IPS DF 4.7 (cell line): ENCODE results near the gene DHRS3.

Experiments used
- DNase-seq: peaks from one replicate; pipeline ENCODE4 v3.0.0-alpha.2; 2013; ENCODE audit warnings: low spot score; ENCODE audit errors: extremely low read depth

The DHRS3 gene

DNA sequence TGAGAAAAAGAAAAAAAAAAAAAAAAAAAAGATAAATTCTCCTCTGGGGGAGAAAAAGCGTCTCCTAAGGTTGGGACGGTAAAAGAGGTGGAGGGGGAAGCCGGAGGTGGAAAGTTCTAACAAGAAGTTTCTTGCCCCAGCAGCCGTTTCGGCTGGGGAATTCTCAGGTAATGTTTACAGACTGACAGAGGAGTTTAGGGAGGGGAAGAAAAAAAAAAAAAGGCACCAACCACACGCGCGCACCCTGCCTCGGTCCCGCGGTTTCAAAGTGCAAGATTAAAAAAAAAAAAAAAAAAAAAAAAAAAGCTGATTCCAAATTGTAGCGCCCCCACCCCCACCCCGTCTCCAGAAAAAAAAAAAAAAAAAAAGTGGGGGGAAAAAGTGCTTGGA is 504 bp downstream of the DHRS3 start:
- no peak for DNase-seq

DNA sequence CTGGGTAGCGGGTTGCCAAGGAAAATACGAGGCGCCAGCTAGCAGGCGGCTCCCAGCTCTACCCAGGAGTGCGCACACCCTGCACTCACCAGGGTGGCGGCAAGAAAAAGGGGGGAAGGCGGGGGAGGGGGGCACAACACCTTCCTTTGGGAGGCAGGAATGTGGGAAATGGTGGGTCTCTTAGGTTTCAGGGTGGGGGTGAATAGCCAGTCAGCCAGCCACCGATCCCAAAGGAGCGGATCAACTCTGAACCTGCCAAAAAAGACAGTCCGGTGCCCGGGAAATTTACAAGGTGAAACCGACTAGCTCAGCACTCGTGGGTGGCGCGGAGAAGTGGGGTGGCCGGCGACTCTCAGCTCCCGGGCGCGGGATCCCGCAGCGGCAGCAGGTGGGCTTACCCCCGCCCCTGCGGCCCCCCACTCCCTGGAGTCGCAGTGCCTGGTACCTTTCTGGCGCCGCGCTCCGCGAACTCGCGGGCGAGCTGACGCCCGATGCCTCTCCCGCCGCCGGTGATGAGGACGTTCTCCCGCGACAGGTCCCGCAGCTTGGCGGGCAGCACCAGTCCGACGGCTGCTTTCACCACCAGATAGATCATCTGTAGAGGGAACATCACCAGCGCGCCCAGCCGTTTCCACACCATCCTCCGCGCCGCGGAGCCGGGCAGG is 1.2 kb downstream of the DHRS3 start:
- DNase-seq = no peak

DNA sequence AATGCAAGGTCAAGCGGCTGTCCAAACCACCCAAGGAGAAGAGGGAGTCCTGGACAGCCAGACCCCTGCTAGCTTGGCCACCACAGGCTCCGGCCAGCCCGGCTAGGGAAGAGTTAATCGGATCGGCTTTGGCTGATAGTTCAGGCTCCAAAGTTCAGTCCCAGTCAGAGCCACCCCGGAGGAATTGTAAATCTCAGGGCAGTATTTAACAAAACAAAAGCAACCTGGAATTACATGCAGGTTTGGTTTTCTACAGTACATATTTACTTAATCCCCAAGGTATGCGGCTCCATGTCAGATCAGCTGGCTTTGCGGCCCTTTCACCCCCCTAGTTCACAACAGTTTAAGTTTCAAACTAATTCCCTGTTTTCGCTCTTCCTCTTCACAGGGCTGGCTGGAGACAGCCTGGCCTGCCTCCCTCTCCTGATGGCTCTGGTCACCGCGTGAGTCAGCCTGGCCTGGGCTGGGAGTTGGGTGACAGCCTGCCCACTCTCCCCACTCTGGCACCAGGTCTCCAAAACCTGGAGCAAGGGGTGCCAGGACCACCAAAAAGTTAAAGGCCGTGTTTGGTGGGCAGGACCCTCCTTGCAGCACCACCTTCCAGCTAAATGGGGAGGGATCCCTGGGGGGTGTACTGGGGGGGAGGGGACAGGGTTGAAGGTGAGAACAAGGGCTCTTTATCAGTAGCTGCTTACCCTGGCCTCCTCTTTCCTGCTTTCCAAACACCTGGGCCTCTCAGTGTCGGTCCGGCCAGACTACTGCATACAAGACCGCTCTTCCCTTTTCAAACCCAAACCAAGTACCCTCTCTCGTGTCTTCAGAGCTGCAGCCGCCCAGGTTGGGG is 1.9 kb downstream of the DHRS3 start:
- DNase-seq = no peak

DNA sequence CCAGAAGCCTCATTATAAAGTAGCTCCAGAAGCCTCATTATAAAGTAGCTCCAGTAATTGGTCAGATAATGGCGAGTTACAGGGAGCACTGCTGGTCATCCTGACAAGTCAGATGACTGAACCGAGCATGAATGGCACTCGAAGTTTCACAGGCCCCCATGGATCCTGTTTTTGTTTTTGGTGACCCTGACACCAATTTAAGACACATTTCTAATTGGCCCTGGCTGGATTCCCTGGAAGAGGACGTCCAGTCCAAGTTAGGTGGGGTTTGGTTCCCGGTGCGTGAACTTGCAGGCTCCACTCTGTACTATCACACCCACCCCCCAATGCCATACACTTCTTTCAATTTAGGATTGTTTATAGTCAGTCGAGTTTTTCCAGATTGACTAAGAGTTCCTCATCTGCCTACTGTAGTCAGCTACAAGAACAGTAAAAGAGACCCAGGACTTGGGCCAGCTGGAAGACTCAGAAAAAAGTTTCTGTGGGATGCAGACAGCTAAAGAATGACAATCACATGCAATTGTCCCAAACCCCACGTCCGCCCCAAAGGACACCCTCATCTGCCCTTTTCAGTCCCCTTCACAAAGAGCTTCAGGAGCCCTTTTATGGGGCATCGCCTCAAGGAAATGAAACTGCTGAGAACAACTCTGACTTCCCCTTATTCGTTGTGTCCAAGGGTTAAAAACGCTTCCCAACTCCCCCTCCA is 2.7 kb downstream of the DHRS3 start:
- DNase-seq = no peak

DNA sequence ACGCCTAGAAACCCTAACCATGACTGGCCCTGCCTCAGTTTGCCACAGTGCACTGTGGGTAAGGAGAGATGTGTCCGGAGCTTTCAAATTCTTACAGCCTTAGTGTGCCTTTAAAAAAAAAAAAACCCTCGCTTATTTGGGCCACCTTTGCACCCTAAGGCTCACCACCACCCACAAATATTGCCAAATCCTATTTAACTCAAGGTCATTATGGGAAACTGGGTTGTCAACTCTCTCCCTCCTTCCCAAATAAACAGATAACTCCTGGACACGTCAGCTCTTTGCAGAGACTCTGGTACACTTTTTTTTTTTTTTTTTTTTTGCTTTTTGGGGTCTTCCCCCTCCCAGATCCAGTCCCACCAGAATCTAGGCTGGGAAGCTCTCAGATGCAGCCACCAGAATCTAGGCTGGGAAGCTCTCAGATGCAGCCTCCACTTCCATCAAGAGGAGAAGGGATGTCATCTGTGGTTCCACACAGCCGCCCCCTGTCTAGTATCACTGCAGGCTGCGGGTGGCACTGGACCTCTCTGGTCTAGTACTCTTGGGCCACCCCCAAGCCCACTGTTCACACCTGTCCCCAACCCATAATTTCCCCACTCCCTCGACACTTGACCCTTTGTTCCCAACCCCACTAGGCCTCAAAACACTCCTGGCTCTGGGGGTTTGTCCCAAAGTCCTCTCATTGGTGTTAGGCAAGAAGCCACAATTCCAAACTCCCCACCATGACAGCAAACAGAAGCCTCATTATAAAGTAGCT is 3.4 kb downstream of the DHRS3 start:
- DNase-seq = no peak

DNA sequence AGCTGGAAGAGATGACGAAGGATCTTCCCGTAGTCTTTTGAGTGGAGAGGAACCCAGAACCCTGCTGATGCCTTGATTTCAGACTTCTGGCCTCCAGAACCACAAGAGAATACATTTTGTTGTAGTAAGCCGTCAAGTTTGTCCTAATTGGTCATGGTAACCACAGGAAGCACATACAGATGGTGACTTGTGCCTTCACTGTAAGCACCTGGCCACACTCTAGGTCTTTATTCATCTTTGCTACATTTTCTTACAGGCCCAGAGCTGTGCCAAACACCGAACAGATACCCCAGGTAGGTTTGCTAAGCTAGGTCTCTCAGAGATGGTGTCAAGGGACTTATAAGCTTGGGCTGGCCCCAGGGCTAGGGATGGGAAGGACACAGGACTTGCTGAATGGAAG is 4.8 kb downstream of the DHRS3 start:
- DNase-seq = no peak

DNA sequence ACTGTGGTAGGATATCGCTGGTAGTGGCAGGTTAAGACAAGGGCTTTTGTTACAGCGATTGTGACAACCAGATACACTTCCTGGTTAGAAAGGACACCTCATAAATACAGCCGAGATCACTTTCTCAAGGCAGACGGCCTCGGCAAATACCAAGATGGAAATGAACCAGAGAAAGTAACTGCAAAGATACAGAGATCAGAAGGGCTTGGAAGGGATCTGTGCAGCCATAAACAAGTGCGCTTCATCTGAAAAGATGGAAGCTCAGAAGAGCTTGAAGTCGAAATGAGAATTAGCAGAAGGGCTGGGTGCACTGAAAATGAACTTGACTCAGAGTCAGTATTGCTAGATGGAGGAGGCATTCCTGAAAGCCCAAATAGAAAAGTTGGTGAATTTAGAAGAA is 7.1 kb downstream of the DHRS3 start:
- DNase-seq = no peak

DNA sequence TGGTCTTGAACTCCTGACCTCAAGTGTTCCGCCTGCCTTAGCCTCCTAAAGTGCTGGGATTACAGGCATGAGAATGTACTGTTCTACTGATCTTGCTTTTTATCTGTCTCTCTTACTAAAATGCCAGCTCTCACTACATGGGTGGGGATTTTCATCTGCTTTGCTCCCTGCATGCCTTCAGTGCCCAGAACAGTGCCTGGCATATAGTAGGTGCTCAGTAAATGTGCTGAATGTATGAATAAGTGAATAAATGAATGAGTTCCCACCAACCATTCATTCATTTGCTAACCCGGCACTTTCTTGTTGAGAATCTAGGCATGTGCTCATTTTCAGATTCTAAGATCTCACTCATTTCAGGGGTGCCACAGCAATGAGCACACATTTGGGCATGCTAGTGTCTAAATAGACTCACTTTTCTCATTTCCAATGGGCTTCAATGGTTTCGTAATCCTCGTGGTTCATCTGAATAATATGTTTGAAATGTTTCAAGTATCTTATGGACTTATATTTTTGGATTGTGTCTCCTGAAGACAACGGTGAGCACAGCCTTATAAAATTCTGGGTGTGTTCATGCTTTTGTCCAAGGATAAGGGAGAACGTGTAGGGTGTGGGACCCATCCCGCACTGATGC is 7.6 kb downstream of the DHRS3 start:
- DNase-seq = no peak

DNA sequence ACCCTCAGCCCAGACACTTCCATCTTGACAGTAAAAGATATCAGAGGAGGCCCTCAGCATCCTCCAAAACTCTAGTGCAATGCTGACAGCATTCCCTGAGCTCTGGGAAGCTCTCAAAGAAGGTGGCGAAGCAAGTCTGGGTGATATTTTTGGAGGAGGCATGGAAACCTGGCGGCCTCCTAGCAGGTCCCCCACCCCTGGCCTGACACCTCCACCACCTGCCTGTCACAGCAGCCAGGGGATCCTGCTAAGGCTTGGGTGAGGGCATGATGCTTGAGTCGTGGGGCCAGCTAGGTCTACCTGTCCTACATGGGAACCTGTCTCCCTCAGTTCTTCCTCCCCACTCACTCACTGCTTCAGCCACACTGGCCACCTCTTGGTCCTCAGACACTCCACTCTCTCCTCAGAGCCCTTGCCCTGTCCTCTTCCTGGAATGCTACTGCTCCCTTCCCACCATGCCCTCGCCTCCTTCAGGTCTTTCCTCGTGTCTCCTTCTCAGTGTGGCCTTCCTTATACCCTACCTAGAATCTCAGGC is 8.5 kb downstream of the DHRS3 start:
- no peak for DNase-seq

DNA sequence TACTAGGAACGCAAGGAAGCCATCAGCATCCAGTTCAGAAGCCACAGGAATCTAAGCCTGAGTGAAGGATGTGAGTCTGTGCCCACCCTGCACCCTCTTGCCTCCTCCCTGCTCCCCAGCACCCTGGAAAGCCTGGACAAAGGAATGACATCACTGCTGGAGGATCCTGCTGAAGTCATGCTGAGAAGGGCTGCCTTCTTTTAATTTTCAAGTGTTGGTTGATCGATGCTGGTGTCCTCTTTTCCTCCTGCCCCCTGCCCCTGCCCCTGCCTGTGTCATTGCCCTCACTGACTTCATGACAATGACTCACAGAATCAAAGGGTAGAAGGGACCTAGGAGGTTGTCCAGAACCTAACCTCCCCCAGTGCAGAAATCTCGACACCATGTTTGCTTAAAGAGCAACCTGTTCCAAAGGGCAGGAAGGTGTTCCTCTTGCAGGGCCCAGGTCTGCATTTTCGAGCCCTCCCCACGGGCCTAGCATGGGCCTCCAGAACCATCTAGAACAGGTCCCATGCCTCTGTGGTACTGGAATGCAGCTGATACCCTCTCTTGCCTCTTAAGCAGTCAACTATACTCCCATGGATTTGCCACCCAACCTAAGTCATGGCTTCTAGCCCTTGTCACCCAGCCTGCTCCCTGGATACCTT is 9.6 kb downstream of the DHRS3 start:
- DNase-seq = no peak

DNA sequence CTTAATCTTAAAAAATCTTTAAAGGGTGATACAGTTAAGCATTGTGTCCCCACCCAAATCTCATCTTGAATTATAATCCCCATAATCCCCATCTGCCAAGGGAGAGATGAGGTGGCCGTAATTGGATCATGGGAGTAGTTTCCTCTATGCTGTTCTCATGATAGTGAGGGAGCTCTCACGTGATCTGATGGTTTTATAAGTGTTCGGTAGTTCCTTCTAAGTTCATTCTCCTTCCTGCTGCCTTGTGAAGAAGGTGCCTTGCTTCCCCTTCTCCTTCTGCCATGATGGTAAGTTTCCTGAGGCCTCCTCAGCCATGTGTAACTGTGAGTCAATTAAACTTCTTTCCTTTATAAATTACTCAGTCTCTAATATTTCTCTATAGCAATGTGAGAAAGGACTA is 10.7 kb downstream of the DHRS3 start:
- no peak for DNase-seq

DNA sequence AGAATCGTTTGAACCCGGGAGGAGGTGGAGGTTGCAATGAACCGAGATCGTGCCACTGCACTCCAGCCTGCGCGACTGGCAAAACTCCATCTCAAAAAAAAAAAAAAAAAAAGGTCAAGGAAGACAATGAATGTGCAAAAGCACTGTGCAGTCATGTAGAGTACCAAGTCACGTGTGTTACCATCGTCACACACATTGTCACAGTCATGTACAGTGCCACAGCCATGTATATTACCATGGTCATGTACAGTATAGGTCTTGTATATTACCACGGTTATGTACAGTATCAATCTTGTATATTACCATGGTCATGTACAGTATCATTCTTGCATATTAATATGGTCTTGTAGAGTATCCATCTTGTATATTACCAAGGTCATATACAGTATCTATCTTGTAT is 13.0 kb downstream of the DHRS3 start:
- DNase-seq = no peak

DNA sequence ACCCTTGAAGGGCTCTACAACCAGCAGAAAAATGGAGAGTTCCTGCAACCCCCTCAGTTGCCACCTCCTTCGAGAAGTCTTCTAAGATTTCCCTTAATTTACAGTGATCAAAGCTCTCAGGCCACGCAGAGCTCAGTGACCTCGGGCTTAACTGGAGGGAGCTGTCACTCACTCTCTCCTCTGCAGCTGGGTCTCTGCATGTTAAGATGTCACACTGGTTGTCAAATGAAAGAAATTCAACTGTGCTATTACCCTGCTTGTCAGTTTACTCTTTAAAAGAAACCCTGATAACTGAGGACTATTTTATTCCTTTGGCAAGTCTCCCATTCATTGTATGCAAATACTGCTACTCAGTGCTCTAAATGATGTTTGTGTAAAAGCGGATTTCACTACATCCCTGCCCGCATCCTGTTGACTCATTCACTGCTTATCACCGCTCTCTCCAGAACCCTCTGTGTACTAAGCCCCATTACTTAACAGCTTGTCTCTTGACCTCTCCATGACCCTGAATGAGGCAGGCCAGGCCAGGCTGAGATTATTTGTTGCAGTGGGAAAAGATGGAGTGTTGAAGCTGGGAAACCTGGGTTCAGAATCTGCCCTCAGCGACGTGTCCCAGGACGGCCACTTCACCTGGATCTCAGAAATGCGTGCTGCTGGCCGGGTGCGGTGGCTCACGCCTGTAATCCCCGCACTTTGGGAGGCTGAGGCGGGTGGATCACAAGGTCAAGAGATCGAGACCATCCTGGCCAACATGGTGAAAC is 13.7 kb downstream of the DHRS3 start:
- no peak for DNase-seq

DNA sequence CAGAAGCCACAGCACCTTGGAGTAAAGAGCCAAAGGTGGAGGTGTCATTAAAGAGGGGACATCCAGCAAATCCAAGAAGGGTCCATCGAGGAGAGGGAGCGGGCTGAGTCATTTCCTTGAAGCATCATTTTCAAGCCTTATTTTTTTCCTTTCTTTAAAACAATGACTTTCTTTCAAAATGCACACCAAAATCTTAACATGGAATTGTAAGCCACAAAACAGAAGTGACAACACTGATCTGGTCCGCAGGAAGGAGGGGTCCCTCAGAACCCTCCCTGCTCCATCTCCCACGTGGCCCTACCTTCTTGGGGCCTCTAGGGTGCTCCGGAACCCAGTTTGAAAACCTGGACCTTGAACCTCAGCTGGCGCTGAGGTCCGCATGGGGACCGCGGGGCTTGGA is 14.8 kb downstream of the DHRS3 start:
- no peak for DNase-seq

DNA sequence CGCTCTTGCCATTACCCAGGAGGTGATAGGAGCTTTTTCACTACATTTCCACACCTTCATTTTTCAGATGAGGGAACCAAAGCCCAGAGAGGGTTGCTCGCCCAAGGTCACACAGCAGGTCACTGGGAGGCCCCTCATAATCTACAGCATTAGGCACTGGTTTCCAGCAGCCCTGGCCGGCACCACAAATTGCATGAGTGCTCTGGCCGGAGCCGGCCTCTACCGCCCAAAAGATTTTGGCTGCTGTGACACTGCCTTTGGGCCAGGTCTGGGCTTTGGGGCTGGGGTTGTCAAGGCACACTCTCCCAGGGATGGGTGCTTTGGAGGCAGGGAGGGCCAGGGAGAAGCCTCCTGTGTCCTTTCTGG is 15.4 kb downstream of the DHRS3 start:
- no peak for DNase-seq

DNA sequence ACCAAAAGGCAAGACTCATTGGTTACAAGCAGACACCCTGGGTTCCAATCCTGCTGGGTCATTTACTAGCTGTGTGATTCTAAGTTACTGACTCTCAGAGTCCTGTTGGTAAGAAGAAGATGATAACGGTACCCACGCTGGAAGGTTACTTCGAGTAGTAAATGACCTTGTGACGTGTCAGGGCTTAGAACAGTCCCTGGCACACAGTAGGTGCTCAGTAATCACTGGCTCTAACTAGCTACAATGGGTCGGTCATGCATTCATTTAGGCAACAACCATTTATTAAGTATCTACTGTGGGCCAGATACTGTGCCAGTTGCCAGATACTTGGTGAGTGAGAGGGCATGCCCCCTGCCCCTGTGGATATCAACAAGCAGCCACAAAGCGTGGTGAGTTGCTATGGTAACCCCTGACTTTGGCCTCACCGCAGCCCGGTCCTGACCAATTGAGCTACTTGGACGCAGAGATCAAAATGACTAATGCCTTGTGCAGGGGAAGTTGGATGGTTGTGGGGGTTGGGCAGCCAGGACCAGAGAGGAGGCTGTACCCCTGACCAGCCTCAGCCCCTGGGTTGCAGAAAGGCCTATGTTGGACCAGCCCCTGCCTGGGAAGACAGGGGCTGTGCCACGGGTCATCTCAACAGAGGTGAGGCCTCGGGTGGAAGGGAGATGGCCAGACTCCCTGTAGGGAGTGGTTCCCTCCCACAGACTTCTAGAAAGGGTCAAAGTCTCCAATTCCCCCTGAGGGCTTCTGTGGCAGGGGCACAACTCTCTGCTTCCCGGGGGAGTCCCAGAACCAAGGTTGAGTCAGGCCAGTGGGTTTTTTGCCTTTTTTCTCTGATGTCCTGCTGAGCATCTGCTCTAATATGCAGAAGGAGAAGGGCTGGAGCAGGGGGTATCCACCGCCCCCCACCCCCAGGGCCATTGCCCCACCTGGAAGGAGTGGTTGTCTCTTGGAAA is 16.0 kb downstream of the DHRS3 start:
- DNase-seq = no peak

DNA sequence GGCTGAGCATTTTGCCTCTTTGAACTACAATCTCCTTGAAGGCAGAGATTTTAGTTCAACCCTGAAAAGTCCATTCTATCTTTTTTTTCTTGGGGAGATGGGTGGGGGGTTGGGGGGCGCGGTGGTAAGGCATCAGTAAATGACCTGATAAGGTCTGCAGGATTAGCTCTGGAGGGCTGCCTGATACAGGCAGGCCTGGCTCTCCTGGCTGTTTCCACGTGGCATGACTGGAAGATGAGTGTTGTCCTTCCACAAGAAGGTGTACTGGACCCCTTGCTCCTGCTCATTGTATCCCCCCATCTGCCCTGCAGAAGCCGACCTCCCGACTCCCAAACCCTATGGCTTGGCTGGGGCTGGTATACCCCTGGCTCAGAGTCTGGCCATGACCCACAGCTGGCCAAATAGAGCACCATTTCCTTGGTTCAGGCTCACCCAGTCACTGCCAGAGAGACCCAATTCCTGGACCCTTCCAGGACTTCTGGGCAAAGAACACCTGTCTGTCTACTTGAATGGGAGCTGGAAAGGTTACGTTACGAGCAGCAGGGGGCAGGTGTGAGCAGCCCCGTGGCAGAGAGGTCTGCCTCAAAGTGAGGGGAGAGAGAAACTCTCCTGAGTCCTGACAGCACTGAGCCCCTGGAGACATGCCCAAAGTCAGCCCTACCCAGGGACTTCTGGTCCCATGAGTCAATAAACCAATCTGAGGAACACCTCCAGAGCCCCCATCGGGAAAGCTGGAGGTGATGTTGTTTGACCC is 17.0 kb downstream of the DHRS3 start:
- no peak for DNase-seq

DNA sequence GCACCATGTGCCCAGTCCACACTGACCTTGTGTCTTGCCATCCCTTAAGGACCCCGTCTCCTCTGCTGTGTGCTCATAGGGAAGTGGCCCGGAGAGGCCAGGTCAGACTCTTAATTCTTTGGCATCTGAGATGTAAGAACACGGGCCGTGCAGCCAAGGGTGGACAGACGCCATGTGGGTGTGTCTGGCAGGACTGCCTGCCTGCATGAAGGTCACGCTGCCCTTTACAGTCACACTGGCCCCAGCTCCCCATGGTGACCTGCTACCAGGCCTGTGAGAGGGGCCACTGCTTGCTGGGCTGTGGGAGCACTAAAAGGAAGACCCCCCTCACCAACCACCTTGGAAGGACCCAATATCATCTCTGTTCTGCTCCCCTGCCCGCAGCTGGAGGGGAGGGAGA is 17.7 kb downstream of the DHRS3 start:
- no peak for DNase-seq
